Measurements from ENCODE around the gene ARHGAP45.
"Not testable (repeated sequence)": the region's sequence is repeated elsewhere in the genome, so short reads cannot be mapped to it uniquely, and the experiment has no call there.

Gene ARHGAP45

DNA sequence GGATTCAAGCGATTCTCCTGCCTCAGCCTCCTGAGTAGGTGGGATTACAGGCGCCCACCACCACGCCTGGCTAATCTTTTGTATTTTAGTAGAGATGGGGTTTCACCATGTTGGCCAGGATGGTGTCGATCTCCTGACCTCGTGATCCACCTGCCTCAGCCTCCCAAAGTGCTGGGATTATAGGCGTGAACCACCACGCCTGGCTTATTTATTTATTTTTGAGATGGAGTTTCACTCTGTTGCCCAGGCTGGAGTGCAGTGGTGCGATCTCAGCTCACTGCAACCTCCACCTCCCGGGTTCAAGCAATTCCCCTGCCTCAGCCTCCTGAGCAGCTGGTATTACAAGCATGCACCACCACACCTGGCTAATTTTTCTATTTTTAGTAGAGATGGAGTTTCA, 47.8 kb downstream of the ARHGAP45 start:
- not testable (repeated sequence) for H3K27me3 ChIP-seq (ENCODE audit: control insufficient read depth in 1 of 2, insufficient read depth in 2 of 2, low read length in 2 of 2); H3K9me3 ChIP-seq (ENCODE audit: low read length); H3K4me3 ChIP-seq (ENCODE audit: low read depth in 1 of 2, low read length in 2 of 2); H3K27ac ChIP-seq (ENCODE audit: low read depth, low read length); H3K9ac ChIP-seq (ENCODE audit: low read length)
- Histone ChIP-seq H3K36me3 (ENCODE audit: insufficient read depth, low read length) (peaks cover 40% of the 10 kb centered on the region), H3K4me1 (ENCODE audit: insufficient read depth, low read length) (peaks cover 15% of the 10 kb centered on the region)

DNA sequence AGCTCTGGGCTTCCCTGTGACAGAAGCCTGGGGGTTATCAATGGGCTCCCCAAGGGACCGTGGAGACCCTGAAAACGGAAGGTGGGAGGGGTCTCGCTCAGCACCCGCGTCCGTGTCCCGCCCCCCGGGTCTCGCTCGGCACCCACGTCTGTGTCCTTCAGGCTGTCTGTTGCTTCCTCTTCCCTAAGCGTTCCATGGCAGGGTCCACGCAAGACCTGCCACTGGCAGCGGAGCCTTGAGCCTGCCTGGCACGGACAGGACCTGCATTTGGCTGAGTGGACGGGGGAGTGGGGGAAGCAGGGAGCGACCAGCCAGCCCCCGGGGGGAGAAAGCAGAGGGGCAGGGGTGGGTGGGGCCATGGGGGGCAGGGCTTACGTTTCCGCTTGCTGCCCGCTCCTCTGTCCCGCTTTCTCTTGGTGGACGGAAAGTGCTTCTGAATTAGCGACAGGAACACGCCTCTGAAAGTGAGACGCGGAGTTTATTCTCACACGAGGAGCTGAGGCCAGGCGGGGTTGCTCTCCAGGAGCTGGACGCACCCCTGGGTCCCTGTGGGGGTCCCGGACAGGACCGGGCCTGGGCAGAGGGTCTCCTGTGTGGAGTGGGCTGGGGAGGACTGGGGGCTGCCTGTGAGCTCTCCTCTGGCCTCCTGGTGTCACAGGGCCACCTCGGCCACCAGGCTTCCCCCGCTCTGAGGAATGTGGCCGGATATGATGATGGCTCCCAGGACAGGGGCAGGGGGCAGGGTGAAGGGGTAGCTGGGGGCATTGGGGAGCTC, 48.9 kb downstream of the ARHGAP45 start:
- no peak overlapping the region for H3K4me3 ChIP-seq (ENCODE audit: low read depth in 1 of 2, low read length in 2 of 2)
- no peak overlapping the region for H3K9ac ChIP-seq (ENCODE audit: low read length)
- H3K27ac ChIP-seq (ENCODE audit: low read depth, low read length): no peak overlapping the region
- no peaks in the 10 kb centered on the region for H3K27me3 ChIP-seq (ENCODE audit: control insufficient read depth in 1 of 2, insufficient read depth in 2 of 2, low read length in 2 of 2)
- H3K36me3 ChIP-seq (ENCODE audit: insufficient read depth, low read length): peaks cover 42% of the 10 kb centered on the region
- no peaks in the 10 kb centered on the region for H3K9me3 ChIP-seq (ENCODE audit: low read length)
- peaks cover 15% of the 10 kb centered on the region for H3K4me1 ChIP-seq (ENCODE audit: insufficient read depth, low read length)

DNA sequence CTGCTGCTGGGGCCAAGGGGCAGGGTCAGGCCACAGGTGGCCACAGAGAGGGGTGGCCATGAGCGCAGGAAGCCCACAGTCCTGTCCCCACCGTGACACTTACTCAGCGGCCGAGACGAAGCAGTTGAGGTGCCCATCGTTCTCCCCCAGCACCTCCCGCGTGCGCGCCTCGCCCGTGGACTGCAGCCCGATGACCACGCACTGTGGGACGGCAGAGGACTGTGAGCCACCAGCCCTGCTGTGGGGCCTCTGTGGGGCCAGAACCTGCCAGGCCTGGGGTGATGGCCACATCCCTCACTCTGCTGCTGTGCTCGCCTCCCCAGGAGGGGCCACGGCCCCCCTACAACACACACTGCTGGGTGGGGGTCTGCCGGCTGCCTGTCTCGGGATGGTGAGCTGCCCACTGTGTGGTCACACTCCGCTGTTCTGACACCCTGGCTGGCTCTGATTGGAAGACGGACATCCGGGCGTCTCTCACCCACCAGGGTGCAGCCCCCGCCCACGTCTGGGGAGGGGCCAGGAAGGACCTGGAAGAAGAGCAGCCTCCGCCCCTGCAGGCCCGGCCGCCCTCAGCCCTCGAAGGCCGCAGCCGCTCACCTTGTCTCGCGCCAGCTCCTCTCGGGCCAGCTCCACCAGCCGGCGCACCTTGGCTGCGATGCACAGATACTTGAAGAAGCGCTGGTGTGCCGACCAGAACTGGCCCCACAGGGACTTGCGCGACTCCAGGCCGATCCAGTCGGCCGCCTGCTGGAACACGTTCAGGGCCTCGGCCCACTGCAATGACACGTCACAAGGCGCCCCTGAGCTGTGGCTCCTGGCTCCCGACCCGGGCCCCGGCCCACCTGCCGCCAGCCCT, 50.0 kb downstream of the ARHGAP45 start:
- no peak overlapping the region for H3K9ac ChIP-seq (ENCODE audit: low read length)
- H3K4me3 ChIP-seq (ENCODE audit: low read depth in 1 of 2, low read length in 2 of 2): no peak overlapping the region
- H3K36me3 ChIP-seq (ENCODE audit: insufficient read depth, low read length): peaks cover 51% of the 10 kb centered on the region
- H3K27ac ChIP-seq (ENCODE audit: low read depth, low read length): no peak overlapping the region
- no peaks in the 10 kb centered on the region for H3K9me3 ChIP-seq (ENCODE audit: low read length)
- peaks cover 15% of the 10 kb centered on the region for H3K4me1 ChIP-seq (ENCODE audit: insufficient read depth, low read length)
- no peaks in the 10 kb centered on the region for H3K27me3 ChIP-seq (ENCODE audit: control insufficient read depth in 1 of 2, insufficient read depth in 2 of 2, low read length in 2 of 2)

DNA sequence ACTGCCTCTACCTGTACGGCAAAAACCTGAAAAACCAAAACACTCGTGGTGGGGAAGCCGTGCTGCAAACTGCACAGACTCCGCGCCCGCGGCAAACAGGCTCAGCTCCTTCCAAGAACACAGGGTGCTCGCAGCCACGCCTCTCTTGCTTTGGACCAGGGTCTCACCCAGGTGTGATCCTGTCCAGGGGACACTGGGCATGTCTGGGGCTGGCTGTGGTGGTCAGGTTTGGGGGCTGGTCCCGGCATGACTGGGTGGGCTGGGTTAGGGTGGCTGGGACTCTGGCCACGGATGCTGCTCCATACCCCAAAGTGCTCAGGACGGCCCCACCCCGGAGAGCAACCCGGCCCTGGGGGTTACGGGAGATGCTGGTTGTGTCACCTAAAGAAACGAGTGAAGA, 50.7 kb downstream of the ARHGAP45 start:
- H3K27ac ChIP-seq (ENCODE audit: low read depth, low read length): no peak overlapping the region

DNA sequence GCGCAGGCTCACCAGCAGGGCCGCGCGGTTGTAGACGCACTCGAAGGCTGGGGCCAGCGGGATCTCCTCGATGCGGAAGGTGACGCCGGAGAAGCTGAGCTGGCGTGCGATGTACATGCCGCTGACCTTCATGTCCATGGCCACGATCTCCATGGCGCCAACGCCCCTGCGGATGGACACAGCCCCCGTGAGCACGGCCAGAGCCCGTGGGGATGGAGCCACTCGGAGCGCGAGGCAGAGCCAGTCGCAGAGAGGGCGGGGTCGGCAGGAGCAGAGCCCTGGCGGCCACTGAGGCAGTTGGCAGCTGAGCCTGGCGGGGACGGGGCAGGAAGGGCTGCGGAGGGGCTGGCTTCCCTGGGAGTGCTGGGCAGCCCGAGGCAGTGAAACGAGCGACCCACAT, 52.0 kb downstream of the ARHGAP45 start:
- Histone ChIP-seq H3K4me1 (ENCODE audit: insufficient read depth, low read length) (peaks cover under 1% of the 10 kb centered on the region), H3K36me3 (ENCODE audit: insufficient read depth, low read length) (peaks cover 57% of the 10 kb centered on the region), H3K9me3 (ENCODE audit: low read length) (no peaks in the 10 kb centered on the region), H3K4me3 (ENCODE audit: low read depth in 1 of 2, low read length in 2 of 2) (no peak overlapping the region), H3K27ac (ENCODE audit: low read depth, low read length) (no peak overlapping the region), H3K9ac (ENCODE audit: low read length) (no peak overlapping the region), H3K27me3 (ENCODE audit: control insufficient read depth in 1 of 2, insufficient read depth in 2 of 2, low read length in 2 of 2) (no peaks in the 10 kb centered on the region)

More for the DNA sequence above, 50.7 kb downstream of the ARHGAP45 start:
- Histone ChIP-seq H3K27me3 (ENCODE audit: control insufficient read depth in 1 of 2, insufficient read depth in 2 of 2, low read length in 2 of 2) (no peaks in the 10 kb centered on the region), H3K9me3 (ENCODE audit: low read length) (no peaks in the 10 kb centered on the region), H3K9ac (ENCODE audit: low read length) (no peak overlapping the region), H3K4me3 (ENCODE audit: low read depth in 1 of 2, low read length in 2 of 2) (no peak overlapping the region), H3K4me1 (ENCODE audit: insufficient read depth, low read length) (peaks cover 13% of the 10 kb centered on the region), H3K36me3 (ENCODE audit: insufficient read depth, low read length) (peaks cover 51% of the 10 kb centered on the region)

DNA sequence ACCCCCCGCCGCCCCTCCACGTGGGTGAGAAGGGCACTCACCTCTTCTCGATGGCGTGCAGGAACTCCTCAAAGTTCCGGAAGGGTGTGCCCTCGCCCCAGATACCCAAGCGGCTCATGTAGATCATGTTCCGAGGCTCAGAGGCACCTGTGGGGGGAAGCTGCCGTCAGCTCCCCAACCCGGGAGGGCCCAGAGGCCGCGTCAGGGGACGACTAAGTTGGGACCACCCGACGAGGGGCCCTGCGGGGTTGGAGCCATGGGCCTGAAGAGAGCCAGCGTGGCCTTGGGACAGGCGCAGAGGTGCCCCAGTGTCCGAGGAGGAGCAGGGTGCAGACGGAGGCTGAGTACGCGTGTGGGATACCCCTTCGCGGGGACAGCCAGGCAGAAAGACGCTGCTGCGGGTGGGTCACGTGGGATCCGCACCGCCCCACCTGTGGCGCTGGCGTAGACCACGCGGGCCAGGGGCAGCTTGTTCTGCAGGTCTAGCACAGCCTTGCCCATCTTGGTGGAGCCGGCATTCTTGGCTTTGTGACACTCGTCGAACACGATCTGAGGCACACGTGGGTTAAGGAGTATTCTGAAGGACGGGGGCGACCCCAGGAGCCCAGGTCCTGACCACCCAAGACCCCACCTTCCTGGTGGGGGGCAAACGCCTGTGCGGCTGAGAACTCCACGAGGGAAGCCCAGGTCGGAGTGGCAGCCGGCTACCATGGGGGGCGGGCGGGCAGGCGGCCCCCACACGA, 52.7 kb downstream of the ARHGAP45 start:
- H3K27ac ChIP-seq (ENCODE audit: low read depth, low read length): no peak overlapping the region
- peaks cover 51% of the 10 kb centered on the region for H3K36me3 ChIP-seq (ENCODE audit: insufficient read depth, low read length)
- no peaks in the 10 kb centered on the region for H3K9me3 ChIP-seq (ENCODE audit: low read length)
- no peaks in the 10 kb centered on the region for H3K4me1 ChIP-seq (ENCODE audit: insufficient read depth, low read length)
- no peaks in the 10 kb centered on the region for H3K27me3 ChIP-seq (ENCODE audit: control insufficient read depth in 1 of 2, insufficient read depth in 2 of 2, low read length in 2 of 2)
- no peak overlapping the region for H3K9ac ChIP-seq (ENCODE audit: low read length)
- no peak overlapping the region for H3K4me3 ChIP-seq (ENCODE audit: low read depth in 1 of 2, low read length in 2 of 2)

DNA sequence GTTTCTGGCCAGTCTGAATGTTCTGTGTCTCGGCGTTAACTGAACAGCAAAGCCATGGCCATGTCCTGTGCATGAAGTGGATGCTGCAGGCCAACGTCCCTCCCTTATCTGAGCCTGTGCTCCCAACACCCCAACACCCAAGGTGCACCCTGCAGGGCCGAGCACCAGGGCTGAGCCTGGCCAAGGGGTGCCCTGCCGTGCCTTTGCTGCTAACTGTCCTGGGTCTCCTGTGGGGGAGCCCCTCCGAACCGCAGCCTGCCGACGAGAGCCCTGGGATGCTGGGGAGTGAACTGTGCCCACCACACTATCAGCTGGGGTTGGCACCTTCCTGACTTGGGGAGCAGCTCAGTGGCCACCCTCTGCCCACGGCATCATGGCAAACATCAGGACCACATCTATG, 54.4 kb downstream of the ARHGAP45 start:
- peaks cover 50% of the 10 kb centered on the region for H3K36me3 ChIP-seq (ENCODE audit: insufficient read depth, low read length)
- no peak overlapping the region for H3K9ac ChIP-seq (ENCODE audit: low read length)
- H3K27ac ChIP-seq (ENCODE audit: low read depth, low read length): no peak overlapping the region
- H3K4me1 ChIP-seq (ENCODE audit: insufficient read depth, low read length): no peaks in the 10 kb centered on the region
- no peak overlapping the region for H3K4me3 ChIP-seq (ENCODE audit: low read depth in 1 of 2, low read length in 2 of 2)
- no peaks in the 10 kb centered on the region for H3K27me3 ChIP-seq (ENCODE audit: control insufficient read depth in 1 of 2, insufficient read depth in 2 of 2, low read length in 2 of 2)
- no peaks in the 10 kb centered on the region for H3K9me3 ChIP-seq (ENCODE audit: low read length)

DNA sequence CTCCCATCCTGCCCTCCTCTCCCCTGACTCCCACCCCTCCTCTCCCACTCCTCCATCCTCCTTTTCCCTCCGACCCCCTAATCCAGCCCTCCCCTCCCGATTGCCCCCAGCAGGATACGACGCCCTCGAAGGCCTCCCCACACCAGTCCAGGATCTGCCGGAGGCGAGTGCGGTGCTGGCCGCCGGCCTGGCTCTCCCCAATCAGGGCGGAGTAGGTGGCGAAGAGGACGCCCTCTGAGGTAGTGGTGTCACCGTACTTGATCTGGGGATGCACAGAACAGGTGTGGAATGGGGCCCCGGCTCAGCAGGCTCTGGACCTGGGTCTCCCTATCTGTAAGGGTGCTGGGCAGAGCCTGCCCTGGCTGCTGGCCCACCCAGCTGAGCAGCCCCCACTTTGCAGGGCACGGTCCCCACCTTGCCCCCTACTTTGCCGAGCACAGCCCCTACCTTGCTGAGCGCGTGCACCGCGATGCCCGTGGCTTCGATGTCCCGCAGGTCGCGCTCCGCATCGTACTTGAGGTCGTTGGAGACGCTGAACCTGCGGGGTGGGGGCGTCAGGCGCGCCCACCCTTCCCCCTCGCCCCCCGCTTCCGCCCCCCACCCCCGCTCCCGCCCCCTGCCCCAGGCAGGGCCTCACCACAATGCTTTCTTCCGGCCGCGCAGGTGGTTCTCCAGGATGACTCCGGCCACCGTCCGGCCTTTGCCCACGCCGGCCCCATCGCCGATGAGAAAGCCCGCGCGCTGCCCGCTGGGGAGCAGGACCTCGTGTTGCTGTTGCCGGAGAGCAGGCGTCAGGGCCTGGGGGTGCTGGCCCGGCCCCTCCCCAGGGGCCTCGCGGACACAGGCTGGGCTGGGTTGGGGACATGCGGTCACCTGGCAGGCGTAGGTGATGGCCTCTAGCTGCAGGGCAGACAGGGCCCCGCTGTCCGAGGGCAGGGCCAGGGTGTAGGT, 55.3 kb downstream of the ARHGAP45 start:
- Histone ChIP-seq H3K36me3 (ENCODE audit: insufficient read depth, low read length) (peaks cover 48% of the 10 kb centered on the region), H3K27ac (ENCODE audit: low read depth, low read length) (no peak overlapping the region), H3K4me3 (ENCODE audit: low read depth in 1 of 2, low read length in 2 of 2) (no peak overlapping the region), H3K9me3 (ENCODE audit: low read length) (no peaks in the 10 kb centered on the region), H3K9ac (ENCODE audit: low read length) (no peak overlapping the region), H3K27me3 (ENCODE audit: control insufficient read depth in 1 of 2, insufficient read depth in 2 of 2, low read length in 2 of 2) (no peaks in the 10 kb centered on the region), H3K4me1 (ENCODE audit: insufficient read depth, low read length) (no peaks in the 10 kb centered on the region)

DNA sequence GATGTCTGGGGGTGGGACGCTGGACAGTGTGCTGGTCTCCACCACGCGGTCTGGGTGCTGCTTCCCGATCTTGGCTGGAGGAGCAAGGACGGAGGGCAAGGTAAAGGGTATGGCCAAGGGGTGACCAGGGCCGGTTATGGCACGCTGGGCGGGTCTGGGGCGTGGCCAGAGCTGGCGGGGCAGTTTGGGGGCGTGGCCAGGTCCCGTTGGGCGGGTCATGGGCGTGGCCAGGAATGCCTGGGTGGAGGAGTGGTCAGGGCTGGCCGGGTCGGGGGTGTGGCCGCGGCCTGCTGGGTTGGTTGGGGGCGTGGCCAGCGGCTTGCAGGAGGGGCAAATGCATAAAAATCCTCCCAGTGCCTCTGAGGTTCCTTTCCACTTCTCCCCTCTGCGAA, 56.0 kb downstream of the ARHGAP45 start:
- H3K9ac ChIP-seq (ENCODE audit: low read length): no peak overlapping the region
- H3K27me3 ChIP-seq (ENCODE audit: control insufficient read depth in 1 of 2, insufficient read depth in 2 of 2, low read length in 2 of 2): no peaks in the 10 kb centered on the region
- peaks cover 43% of the 10 kb centered on the region for H3K36me3 ChIP-seq (ENCODE audit: insufficient read depth, low read length)
- H3K4me3 ChIP-seq (ENCODE audit: low read depth in 1 of 2, low read length in 2 of 2): no peak overlapping the region
- no peaks in the 10 kb centered on the region for H3K9me3 ChIP-seq (ENCODE audit: low read length)
- no peaks in the 10 kb centered on the region for H3K4me1 ChIP-seq (ENCODE audit: insufficient read depth, low read length)
- no peak overlapping the region for H3K27ac ChIP-seq (ENCODE audit: low read depth, low read length)

DNA sequence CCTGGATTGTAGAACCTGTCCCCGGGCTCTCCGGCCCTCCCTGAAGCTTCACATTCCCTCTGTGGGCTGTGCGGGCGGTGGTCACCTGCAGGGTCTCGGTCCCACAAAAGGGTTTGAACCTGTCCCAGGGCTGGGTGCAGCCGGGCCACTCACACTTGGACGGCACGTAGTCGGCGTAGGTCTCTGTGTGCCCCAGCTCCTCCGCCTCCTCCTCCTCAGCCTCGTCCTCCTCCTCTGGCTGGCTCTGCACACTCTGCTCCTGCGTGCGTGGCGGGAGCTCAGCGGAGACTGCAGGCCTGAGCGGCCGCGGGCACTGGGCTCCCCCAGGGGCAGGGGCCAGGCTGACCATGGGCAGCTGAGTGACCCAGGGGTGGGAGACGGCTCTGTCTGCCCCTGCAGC, 56.4 kb downstream of the ARHGAP45 start:
- no peak overlapping the region for H3K9ac ChIP-seq (ENCODE audit: low read length)
- H3K27me3 ChIP-seq (ENCODE audit: control insufficient read depth in 1 of 2, insufficient read depth in 2 of 2, low read length in 2 of 2): no peaks in the 10 kb centered on the region
- H3K36me3 ChIP-seq (ENCODE audit: insufficient read depth, low read length): peaks cover 39% of the 10 kb centered on the region
- no peak overlapping the region for H3K4me3 ChIP-seq (ENCODE audit: low read depth in 1 of 2, low read length in 2 of 2)
- no peaks in the 10 kb centered on the region for H3K4me1 ChIP-seq (ENCODE audit: insufficient read depth, low read length)
- H3K27ac ChIP-seq (ENCODE audit: low read depth, low read length): no peak overlapping the region
- no peaks in the 10 kb centered on the region for H3K9me3 ChIP-seq (ENCODE audit: low read length)

Measured in muscle layer of colon (tissue), 2 donors.